HEK293 (cell line): ENCODE data around the gene DNAJC13.

ENCODE experiments used
- CTCF ChIA-PET: fragments of 350-600 bp; formaldehyde crosslinking; extraction: SDS; loops from one replicate; lab custom pipeline; 2021; ENCODE audit warnings: antibody characterized with exemption; lab: Yijun Ruan, JAX
- POLR2A ChIA-PET: fragments of 300-600 bp; formaldehyde crosslinking; extraction: SDS; loops from one replicate; lab custom pipeline; 2020; ENCODE audit warnings: antibody characterized with exemption, inconsistent platforms; lab: Yijun Ruan, JAX
- H3K27ac ChIP-seq: fragments of 200-500 bp; sonication (Bioruptor generic); 2 replicates; pipeline ENCODE4 v1.5.1; 2014; ENCODE audit warnings: low read depth, low read length, control low read depth, inconsistent platforms; ENCODE audit errors: extremely low read depth
- H3K36me3 ChIP-seq, 2 experiments: fragments of 200-500 bp in 1 of 2; sonication (Bioruptor generic) in 1 of 2; 1 replicate in 1 of 2; 2 replicates in 1 of 2; pipeline ENCODE4 v1.5.1; 2014 to 2017; ENCODE audit warnings: inconsistent platforms in 2 of 2, low read length in 2 of 2; ENCODE audit not compliant: control insufficient read depth in 2 of 2, insufficient read depth in 1 of 2
- H3K4me1 ChIP-seq: fragments of 200-500 bp; sonication (Bioruptor generic); 2 replicates; pipeline ENCODE4 v1.5.1; 2014; ENCODE audit warnings: mild to moderate bottlenecking, low read length, inconsistent platforms; ENCODE audit not compliant: control insufficient read depth, insufficient read depth
- H3K4me3 ChIP-seq: 2 replicates; pipeline ENCODE4 v1.5.1; 2011; ENCODE audit warnings: low read depth, mild to moderate bottlenecking, control low read depth, low read length, moderate library complexity
- H3K9me3 ChIP-seq: fragments of 200-500 bp; sonication (Bioruptor generic); 2 replicates; pipeline ENCODE4 v1.5.1; 2014; ENCODE audit warnings: low read depth, low read length, inconsistent platforms; ENCODE audit not compliant: control insufficient read depth, insufficient read depth
- FEZF1 ChIP-seq: fragments of 450-650 bp; formaldehyde crosslinking; IDR thresholded peaks from 2 replicates; pipeline ENCODE4 v1.5.1; 2016; ENCODE audit warnings: missing biosample characterization, missing genetic modification characterization
- GLIS1 ChIP-seq: fragments of 450-650 bp; formaldehyde crosslinking; IDR thresholded peaks from 2 replicates; pipeline ENCODE4 v1.5.1; 2016; ENCODE audit warnings: missing biosample characterization, missing genetic modification characterization
- HOXA7 ChIP-seq: sonication (generic); formaldehyde crosslinking; IDR thresholded peaks from 2 replicates; pipeline ENCODE4 v1.8.1; 2022; ENCODE audit warnings: missing genetic modification reagents, borderline replicate concordance
- IKZF3 ChIP-seq: fragments of 450-650 bp; IDR thresholded peaks from 2 replicates; pipeline ENCODE4 v1.5.0; 2018; ENCODE audit warnings: missing biosample characterization, mild to moderate bottlenecking, missing genetic modification characterization, moderate library complexity
- KLF7 ChIP-seq: fragments of 450-650 bp; formaldehyde crosslinking; IDR thresholded peaks from 2 replicates; pipeline ENCODE4 v1.5.1; 2016; ENCODE audit warnings: missing biosample characterization, missing genetic modification characterization, borderline replicate concordance
- MEIS1 ChIP-seq: sonication (generic); formaldehyde crosslinking; IDR thresholded peaks from 2 replicates; pipeline ENCODE4 v1.8.1; 2022; ENCODE audit warnings: missing genetic modification reagents, mild to moderate bottlenecking, borderline replicate concordance
- OSR2 ChIP-seq: fragments of 450-650 bp; formaldehyde crosslinking; IDR thresholded peaks from 2 replicates; pipeline ENCODE4 v1.5.1; 2016; ENCODE audit warnings: missing biosample characterization, missing genetic modification characterization
- SALL2 ChIP-seq: fragments of 450-650 bp; formaldehyde crosslinking; IDR thresholded peaks from 2 replicates; pipeline ENCODE4 v1.5.0; 2017; ENCODE audit warnings: missing biosample characterization, mild to moderate bottlenecking, missing genetic modification characterization, borderline replicate concordance
- SETDB1 ChIP-seq: IDR thresholded peaks from one replicate; pipeline ENCODE4 v1.6.1; 2017; ENCODE audit warnings: mild to moderate bottlenecking, low read length, moderate library complexity, mixed read lengths; ENCODE audit not compliant: insufficient read length
- YY1 ChIP-seq: fragments of 450-650 bp; formaldehyde crosslinking; IDR thresholded peaks from 2 replicates; pipeline ENCODE4 v1.5.1; 2018; ENCODE audit warnings: missing biosample characterization, missing genetic modification characterization
- ZBTB26 ChIP-seq: fragments of 450-650 bp; formaldehyde crosslinking; optimal IDR thresholded peaks from 2 replicates; pipeline ENCODE3; 2016; ENCODE audit warnings: missing biosample characterization, mild to moderate bottlenecking, missing genetic modification characterization
- ZBTB44 ChIP-seq: fragments of 450-650 bp; IDR thresholded peaks from 2 replicates; pipeline ENCODE4 v1.5.1; 2018; ENCODE audit warnings: missing biosample characterization, mild to moderate bottlenecking, missing genetic modification characterization
- ZBTB49 ChIP-seq: fragments of 450-650 bp; formaldehyde crosslinking; IDR thresholded peaks from 2 replicates; pipeline ENCODE4 v1.5.1; 2016; ENCODE audit warnings: missing biosample characterization, missing genetic modification characterization, low read depth
- ZFP69B ChIP-seq: fragments of 450-650 bp; formaldehyde crosslinking; IDR thresholded peaks from 2 replicates; pipeline ENCODE4 v1.5.1; 2016; ENCODE audit warnings: missing biosample characterization, missing genetic modification characterization
- ZNF148 ChIP-seq: fragments of 450-650 bp; formaldehyde crosslinking; IDR thresholded peaks from 2 replicates; pipeline ENCODE4 v1.5.0; 2017; ENCODE audit warnings: missing biosample characterization, missing genetic modification characterization, borderline replicate concordance
- ZNF239 ChIP-seq: fragments of 450-650 bp; formaldehyde crosslinking; IDR thresholded peaks from 2 replicates; pipeline ENCODE4 v1.5.1; 2016; ENCODE audit warnings: missing biosample characterization, missing genetic modification characterization
- ZNF248 ChIP-seq: fragments of 450-650 bp; formaldehyde crosslinking; IDR thresholded peaks from 2 replicates; pipeline ENCODE4 v1.5.1; 2017; ENCODE audit warnings: missing biosample characterization, missing genetic modification characterization
- ZNF391 ChIP-seq: fragments of 450-650 bp; formaldehyde crosslinking; IDR thresholded peaks from 2 replicates; pipeline ENCODE4 v1.5.1; 2016; ENCODE audit warnings: low read depth, missing biosample characterization, missing genetic modification characterization, borderline replicate concordance
- ZNF624 ChIP-seq: fragments of 450-650 bp; formaldehyde crosslinking; IDR thresholded peaks from 2 replicates; pipeline ENCODE4 v1.5.1; 2017; ENCODE audit warnings: missing biosample characterization, missing genetic modification characterization
- ZNF704 ChIP-seq: fragments of 450-650 bp; formaldehyde crosslinking; IDR thresholded peaks from 2 replicates; pipeline ENCODE4 v1.5.1; 2016; ENCODE audit warnings: missing biosample characterization, missing genetic modification characterization
- ZNF707 ChIP-seq: fragments of 450-650 bp; formaldehyde crosslinking; IDR thresholded peaks from 2 replicates; pipeline ENCODE4 v1.5.1; 2016; ENCODE audit warnings: missing biosample characterization, missing genetic modification characterization

DNAJC13 gene

GRCh38 chr3:132569580-132569979 is 152.3 kb downstream of the DNAJC13 start (continued):
- TF ChIP-seq ZBTB44 (tag by site-specific recombination) (no peak), GLIS1 (tag by site-specific recombination) (no peak), OSR2 (tag by site-specific recombination) (no peak), KLF7 (no peak), SALL2 (tag by site-specific recombination) (no peak), MEIS1 (CRISPR knock-in tag) (no peak), ZNF624 (no peak)

- no peaks in the 10 kb centered on the region for H3K9me3 ChIP-seq
- no peak overlapping the region for H3K27ac ChIP-seq
- H3K4me3 ChIP-seq, result no peak overlapping the region
- H3K4me1 ChIP-seq, result no peaks in the 10 kb centered on the region
- ChIA-PET CTCF (no interaction called here), POLR2A (no interaction called here)
- TF ChIP-seq ZNF707 (tag by site-specific recombination), result no peak
- TF ChIP-seq GLIS1 (tag by site-specific recombination), result no peak
- TF ChIP-seq HOXA7 (CRISPR knock-in tag), result no peak
- no peak for TF ChIP-seq ZBTB26
- TF ChIP-seq IKZF3 (tag by site-specific recombination), result no peak
- TF ChIP-seq KLF7, result no peak
- no peak for TF ChIP-seq ZNF391 (tag by site-specific recombination)
- TF ChIP-seq FEZF1 (tag by site-specific recombination), result no peak
- TF ChIP-seq YY1 (tag by site-specific recombination), result no peak
- TF ChIP-seq ZBTB49 (tag by site-specific recombination), result no peak
- TF ChIP-seq, all 188 proteins: peak for 0
- peaks cover 0 to 4% of the 10 kb centered on the region in 2 experiments; a peak in 1 of 3 replicates for H3K36me3 ChIP-seq
These were observed 152.7 kb downstream of the DNAJC13 start for GRCh38 chr3:132570016-132570415.

GRCh38 chr3:132573797-132574211 is 156.5 kb downstream of the DNAJC13 start:
- ChIA-PET POLR2A (no interaction called here), CTCF (no interaction called here)
- no peak for TF ChIP-seq ZNF239
- TF ChIP-seq SETDB1, result no peak
- TF ChIP-seq ZNF248 (tag by site-specific recombination), result no peak
- no peak for TF ChIP-seq ZNF704
- TF ChIP-seq ZNF148 (tag by site-specific recombination), result no peak
- TF ChIP-seq ZFP69B, result no peak
- no peaks in the 10 kb centered on the region for H3K9me3 ChIP-seq
- peaks cover 0 to 37% of the 10 kb centered on the region in 2 experiments; a peak in 1 of 3 replicates for H3K36me3 ChIP-seq
- no peak overlapping the region for H3K4me3 ChIP-seq
- no peaks in the 10 kb centered on the region for H3K4me1 ChIP-seq
- H3K27ac ChIP-seq, result no peak overlapping the region
